Activated T-cell treated with anti-CD3 and anti-CD28 coated beads for 24 hours (primary cell): ENCODE data around the gene ZNF283.

Source experiments
- DNase-seq: peaks from one replicate; pipeline ENCODE4 v3.0.0-alpha.2; 2020; ENCODE audit warnings: low read depth

The ZNF283 gene

DNA sequence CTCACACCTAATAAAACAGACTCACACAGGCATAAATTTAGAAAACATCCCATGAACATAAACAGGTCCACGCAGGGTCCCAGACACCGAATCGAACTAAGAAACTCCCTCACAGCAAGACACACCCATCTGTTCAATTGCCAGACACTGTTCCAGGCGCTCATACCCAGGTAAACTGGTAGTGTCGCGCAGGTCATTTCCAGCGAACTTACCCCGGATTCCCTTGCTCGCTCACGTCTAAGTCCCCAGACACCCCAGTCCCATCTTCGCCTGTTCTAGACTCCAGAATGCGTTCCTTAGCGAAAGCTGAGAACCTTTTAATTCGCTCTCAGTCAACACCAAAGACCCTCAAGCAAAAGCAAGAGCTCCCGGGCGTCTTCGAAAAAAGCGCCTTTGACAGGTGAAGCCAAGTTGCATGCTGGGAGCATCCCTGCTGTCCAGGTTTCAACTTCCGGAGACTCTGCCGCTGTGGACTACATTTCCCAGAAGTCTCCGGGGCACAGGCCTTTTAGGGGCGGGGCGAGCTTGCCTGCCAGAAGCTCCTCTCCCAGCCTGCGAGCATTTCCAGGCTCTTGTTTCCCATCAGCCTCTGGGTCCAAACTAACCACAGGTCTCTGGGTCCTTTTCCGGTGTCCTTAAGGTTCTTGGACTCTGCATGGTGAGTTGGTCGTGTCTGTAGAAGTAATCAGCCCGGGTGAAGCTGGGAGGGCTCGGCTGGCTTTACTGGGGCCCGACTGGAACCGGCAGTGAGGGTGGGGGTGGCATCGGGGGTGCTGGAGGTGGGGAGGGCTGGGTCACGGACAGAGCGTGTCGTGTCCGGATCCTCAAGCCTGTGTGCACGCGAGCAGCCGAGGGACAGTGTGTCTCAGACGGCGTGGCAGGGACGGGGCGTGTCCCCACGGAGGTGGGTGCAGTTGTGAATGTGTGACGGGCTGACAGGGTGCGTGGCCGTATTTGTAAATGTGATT, at the start of gene ZNF283:
ZNF283 (plus strand) TSS at position 535 of the 968 bp plus-strand sequence. CDS start 6,184 bp downstream, outside the sequence.
- peak; percentile 83 for DNase-seq

DNA sequence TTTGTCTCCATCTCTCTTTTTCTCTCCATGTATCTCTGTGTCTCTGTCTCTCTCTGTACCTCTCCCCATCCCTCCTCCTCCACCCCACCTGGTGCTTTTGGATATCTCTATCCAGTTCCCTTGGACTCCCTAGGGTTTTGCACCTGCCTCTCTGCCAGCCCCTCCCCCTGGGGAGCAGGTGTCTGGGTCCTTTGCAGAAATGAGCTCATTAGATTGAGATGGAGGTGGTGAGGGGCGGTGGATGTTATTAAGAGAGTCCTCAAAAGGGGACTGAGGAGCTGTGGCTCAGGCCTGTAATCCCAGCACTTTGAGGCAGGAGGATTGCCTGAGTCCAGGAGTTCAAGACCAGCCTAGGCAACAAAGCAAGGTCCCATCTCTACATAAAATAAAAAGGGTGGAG, 48.5 kb upstream of the ZNF283 start:
- no peak for DNase-seq

DNA sequence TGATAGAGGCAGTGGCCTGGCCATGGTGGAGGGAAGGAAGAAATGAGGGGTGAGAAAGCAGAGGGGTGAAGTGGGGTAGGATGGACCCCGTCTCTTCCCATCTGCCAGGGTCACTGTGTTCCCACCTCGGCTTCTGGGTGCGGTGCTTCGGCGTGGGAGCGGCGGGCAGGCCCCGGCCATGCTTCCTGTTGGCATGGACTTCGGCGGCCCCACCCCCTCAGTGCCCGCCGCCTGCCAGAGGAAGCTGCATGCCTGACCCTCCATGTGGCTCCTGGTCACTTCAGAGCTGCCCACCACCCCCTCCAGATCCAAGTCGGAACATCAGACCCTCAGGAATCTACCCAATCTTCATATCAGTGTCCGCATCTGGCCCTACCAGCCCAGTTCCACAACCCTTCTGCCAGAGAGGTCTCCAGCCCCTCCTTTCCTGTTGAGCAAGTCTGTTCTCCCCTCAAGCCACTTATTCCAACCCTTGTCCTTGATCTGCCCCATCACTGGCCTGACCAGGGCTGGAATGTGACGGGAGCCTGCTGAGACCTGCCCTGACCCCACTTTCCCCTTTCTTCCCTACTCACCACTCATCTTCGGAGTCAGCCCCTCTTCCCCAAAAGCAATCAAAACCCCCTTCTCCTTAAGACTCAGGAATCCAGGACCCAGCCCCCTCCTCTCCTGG, 47.8 kb upstream of the ZNF283 start:
- DNase-seq = no peak

DNA sequence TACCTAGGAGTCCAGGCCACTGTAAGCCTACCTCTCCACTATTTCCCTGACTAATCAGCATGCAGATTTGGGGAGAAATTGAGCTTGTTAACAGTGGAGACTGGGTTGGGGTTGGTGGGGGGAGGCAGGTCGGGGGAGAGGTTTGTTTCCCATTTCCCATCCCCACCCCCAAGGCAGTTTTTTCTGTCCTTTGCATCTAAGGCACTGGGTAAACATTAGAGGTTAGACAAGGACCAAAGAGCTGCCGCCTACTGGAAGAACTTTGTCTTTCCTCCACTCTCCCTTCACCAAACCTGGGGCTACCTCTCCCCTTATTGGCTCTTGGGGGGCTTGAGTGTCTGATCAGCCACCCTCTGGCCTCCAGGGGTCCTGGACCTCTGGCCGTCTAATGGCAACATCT, 47.3 kb upstream of the ZNF283 start:
- no peak for DNase-seq

DNA sequence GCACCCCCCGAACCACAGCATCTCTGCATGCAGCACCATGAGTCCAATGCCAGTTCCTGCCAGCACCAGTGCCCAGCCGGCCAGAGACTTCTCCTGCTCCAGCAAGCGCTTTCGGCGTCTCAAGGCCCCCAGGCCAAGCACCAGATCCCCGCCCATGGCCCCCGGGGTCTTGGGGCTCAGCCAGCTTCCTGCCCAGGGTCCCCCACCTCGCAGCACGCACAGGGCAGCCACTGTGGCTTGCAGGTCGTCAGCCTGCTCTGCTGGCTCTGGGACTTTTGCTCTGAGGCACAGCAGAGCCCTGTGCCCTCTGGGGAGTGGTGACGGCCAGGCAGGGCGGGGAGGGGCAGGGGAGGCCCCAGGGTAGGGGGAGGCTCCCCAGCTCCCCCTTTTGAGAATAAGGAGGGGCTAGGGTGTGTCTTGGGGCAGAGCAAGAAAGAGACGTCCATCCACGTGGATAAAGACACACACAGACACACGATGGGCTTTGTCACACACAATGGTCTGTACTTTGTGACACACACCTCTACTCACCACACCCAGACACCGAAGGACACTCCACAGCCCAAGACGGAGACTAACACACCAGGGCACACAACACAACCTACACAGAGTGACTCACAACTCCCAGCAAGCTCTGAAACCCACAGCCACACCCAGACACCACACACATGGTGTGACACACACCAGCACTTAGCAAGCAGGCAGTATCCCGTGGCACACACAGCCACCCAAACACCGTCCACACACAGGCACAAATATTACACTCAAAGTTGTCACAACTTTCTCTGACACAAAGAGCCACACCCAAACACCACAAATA, 46.2 kb upstream of the ZNF283 start, which contains the start of gene KCNN4:
KCNN4 (minus strand) TSS at position 268 of the 820 bp plus-strand sequence; CDS start at position 156, 112 bp downstream.
- peak; percentile 68 for DNase-seq

DNA sequence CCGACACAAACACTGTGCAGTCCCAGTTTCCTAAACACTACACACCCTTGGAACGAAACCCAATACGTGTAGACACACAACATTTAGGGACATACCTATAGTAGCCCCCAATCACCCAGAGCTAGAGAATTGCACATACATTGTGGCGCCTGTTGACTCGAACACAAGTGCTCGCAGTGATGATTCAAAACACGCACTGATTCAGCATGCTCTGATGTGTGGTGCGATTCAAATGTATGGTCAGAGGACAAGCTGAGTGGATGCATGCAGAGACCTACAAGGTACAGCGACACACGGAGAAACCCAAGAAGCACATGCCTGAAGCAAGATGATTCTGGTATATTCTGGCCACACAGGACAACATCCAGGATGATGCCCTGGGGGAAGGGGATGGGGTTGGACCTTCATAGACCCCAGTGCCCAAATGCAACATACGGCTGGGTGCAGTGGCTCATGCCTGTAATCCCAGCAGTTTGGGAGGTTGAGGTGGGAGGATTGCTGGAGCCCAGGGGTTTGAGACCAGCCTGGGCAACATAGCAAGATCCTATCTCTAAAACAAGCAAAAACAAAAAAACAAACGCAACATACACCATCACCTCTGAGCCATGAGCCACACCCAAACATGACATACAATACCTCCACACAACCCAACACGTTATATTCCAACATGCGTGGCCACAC, 45.4 kb upstream of the ZNF283 start:
- DNase-seq = no peak

DNA sequence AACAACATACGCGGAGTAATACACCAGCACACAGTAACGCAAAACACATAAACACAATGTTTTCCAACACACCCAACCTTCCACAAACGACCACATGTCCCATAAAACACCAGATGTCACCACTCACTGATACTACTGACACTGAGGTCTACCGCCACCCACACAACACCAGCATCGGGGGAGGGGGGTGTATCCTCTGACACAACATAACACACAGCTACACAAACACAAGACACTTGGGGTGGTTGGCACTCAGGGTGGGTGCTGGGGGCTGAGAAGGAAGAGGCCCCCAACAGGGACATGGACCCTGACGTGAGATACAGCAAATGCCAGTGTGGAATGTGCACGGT, 44.8 kb upstream of the ZNF283 start:
- DNase-seq = no peak

DNA sequence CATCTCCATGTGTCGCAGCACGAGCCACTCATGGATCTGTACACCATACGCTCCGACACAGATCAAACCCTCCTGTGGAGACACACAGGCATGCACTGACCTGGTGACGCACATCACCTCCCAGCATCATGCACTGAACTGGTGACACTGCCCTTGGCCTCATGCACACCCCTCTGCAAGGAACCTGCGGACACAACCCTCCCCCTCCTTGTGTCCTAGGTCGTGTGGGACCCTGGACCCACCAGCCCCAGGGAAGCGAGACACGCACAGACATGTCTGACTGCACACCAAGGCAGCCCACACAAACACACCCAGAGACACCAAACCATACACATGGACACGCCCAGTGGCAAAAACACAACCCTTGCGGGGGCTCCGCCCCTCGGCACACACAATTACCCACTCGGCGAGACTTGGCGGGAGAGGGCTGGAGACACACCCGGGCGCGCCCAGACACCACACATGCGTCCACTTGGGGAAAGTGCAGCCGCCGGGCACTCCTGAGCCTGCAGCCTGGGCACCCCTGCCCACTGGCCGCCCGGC, 44.4 kb upstream of the ZNF283 start:
- no peak for DNase-seq

DNA sequence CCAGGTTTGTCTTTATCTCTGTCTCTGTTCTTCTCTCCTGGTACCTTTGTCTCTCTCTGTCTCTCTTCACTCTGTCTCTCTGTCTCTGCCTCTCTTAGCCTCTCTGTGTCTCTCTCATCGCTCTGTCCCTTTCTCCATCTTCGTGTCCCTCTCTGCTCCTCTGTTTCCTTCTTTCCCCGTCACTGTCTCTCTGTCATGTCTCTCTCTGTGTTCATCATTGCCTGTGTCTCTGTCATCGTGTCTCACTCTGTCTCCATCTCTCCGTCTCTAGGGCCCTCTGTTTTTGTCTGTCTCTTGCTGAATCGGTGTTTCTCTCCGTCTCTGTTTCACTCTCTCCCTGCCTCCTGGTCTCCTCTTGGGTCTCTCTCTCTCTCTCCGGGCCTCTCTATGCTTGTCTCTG, 43.5 kb upstream of the ZNF283 start:
- DNase-seq = no peak

DNA sequence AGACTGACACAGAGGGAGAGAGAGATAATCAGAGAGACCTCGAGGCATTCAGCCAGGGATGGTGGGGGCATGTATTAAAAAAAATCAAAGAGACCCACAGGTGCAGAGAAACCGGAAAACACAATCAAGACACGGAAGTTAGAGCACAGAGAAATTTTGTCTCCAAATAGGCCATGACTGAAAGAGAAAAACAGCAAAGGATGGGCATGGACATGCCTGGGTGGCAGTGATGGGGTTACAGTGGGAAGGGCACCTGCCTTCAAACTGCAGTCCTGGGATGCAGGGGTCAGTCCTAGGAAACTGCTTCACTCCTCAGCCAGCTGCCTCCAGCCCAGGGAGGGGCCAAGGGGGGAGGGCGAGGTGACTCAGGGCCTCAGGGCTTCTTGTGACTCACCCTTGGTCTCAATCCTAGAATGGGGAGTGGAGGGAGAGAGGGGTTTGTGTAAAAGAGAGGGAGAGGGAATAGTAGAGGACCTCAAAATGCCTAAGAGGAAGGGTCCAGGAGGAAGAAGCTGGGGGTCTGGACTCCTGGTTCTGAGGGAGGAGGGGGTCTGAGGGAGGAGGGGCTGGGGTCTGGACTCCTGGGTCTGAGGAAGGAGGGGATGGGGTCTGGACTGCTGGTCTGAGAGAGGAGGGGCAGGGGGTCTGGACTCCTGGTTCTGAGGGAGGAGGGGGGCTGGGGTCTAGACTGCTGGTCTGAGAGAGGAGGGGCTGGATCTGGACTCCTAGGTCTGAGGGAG, 42.7 kb upstream of the ZNF283 start:
- peak; percentile 50 for DNase-seq

DNA sequence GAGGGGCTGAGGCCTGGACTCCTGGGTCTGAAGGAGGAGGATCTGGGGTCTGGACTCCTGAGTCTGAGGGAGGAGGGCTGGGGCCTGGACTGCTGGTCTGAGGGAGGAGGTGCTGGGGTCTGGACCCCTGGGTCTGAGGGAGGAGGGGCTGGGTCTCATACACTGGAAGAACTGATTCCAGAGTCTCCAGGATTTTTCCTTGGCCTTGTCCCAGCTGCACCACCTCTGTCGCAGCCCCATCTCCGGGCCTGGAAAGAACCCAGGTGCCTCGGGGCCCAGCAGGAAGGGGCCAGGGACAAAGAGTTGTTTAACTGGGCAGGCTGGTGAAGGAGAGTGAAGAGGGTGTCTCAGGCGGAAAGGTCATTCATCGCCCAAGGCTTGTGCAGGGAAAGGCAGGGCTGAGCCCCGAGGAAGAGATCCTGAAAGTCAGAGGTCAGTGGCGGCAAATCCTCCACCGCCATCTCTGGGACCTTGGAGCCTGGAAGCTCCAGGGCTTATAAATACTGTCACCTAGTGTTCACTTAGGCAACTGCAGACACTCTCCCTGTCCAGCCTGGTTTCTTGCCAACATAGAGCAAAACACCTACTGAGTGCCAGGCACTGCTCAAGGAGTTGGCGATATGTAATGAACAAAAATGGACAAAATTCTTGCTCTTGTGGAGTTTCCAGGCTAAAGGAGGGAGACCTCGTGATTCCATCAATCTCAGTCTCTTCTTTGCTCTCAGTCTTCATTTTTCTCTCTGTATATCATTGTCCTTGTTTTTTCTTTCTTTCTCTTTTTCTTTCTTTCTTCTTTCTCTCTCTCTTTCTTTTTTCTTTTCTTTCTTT, 41.9 kb upstream of the ZNF283 start:
- DNase-seq = no peak

DNA sequence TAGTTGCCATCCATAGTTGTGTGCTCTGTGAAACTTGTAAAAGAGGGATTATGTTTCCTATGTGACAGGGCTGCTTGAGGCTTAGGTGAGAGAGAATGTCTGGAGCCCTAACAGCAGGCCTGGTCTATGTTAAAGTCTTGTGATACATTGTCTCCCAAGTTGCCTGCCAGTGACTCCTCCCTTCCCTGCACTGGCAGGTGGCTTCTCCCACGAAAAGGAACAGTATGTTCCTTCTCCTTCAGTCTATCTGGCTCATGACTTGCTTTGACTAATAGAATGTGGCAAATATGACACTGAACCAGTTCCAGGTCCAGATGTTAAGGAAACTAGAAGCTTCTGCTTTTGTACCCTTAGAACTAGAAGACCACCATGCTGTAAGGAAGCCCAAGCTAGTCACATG, 40.5 kb upstream of the ZNF283 start:
- no peak for DNase-seq

DNA sequence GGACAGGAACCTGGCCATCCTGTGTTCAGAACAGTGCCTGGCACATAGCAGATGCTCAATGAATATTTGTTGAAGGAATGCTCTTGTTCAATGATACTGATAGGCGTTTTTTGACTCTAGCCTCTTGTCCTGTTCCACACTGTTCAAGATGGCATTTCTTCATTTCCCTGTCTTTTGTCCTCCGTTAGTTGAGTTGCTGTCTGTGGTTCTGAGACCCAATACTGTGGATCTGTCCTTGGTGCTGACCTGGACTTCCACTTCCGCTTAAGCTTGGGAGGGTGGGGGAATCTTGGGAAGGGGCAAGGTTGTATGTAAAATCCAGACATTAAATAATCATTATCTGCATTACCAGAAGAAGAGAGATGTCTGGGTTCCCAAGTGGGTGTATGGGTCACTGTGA, 38.1 kb upstream of the ZNF283 start:
- DNase-seq = no peak

DNA sequence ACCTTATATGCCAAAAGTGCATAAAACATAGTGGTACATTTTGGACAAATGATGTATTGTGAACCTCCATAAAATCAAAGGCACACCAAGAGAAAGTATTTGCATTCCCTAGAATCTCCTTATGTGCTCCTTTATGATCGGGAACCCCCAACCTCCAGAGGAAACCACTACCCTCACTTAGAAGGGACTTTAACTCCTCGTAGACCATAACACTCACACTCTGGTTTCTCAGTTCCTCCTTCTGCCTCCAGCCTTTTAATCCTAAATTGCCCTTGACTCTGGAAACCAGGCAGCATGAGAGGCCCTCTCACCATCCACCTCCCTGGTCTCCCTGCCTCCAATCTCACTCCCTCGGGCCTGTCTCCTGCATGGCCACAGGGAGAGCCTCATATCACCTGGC, 36.5 kb upstream of the ZNF283 start:
- DNase-seq = no peak

DNA sequence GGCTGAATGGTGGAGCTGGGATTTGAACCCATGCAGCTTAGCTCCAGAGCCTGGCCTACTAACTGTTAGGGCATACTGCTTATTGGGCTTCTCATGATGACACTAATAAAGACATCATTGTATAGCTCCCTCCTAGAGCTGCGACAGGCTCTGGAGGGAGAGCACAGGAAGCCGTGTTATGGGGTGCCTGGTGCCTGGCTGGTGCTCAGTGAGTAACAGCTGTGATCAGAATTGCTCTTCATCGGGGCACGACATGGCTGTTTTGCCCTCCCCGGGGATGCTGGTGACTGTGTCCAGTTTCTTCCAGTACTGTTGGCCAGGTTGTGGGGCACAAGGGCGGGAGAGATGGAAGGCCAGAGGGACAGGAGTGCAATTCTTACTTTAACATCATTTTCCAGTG, 30.0 kb upstream of the ZNF283 start:
- no peak for DNase-seq

DNA sequence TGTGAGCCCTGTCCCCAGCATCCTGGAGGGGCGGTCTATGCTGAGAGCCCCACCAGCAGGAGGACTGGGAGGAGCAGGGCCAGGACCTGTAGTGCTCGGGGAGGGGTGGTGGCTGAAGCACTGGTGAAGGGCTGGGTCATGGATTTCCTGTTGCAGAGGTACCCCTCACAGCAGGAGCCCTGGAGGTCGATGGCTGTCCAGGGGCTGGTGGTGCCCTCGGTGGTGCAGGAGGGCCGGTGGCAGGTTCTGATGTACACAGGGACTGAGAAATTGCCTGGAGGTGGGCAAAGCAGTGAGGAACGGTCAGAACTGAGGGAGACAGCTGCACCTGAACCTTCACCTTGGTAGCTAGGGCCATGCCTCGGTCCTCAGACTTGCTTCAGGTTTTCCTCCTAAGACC, 29.6 kb upstream of the ZNF283 start:
- no peak for DNase-seq

DNA sequence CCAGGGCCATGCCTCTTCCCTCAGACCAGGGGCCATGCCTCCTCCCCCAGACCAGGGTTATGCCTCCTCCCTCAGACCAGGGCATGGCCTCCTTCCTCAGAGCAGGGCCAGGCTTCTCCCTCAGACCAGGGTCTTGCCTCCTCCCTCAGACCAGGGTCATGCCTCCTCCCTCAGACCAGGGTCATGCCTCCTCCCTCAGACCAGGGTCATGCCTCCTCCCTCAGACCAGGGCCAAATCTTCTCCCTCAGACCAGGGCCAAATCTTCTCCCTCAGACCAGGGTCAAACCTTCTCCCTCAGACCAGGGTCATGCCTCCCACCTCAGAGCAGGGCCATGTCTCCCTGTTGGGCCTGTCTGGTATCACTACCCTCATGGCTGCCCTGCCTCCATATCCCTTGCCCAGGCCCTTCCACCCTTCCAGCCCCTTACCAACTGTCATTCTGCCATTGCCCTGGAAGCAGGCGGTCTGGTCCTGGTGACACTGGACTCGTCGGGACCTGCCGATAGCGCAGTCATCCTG, 29.0 kb upstream of the ZNF283 start:
- no peak for DNase-seq

DNA sequence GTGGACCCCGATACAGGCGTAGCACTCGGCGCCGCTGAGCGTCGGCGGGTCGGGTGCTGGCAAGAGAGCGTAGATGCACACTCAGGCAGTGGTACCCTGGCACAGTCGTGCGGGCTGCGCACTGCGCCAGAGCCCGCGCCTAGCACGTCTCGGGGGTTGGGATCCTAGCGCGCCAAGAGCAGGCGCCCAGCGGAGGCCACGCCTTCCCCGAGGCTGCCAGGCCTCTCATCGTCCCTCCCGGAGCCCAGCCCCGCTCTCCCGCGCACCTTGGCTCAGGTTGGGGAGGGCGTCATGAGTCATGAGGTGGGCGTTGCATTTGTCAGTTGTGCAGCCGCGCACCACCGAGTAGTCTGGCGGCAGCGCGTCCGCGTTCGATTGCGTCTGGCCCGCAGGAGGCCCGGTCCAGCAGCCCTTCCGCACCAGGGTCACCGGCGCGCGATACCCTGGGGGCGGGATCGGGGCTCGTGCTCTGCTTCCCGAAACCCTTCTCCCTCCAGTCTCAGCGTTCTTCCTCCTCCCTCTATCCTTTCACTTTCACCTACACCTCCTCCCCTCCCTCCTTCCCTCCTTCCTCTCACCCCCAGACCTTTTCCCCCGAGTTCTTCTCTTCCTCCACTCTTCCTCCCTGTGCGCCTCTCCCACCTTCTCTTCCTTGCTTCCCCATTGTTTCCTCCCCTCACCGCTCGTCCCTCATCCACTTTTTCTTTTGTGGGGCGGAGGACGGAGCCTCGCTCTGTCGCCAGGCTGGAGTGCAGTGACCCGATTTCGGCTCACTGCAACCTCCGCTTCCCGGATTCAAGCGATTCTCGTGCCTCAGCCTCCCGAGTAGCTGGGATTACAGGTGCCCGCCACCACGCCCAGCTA, 28.3 kb upstream of the ZNF283 start:
- DNase-seq = peak; percentile 59
